ENCODE data around the gene NEAT1.

The NEAT1 gene

GRCh38 chr11:65390099-65390941, 32.3 kb upstream of the NEAT1 start:
- DNase-seq = no peak

- DNase-seq = no peak
Observed at GRCh38 chr11:65390996-65391395, 31.6 kb upstream of the NEAT1 start.

- DNase-seq = no peak
Observed at GRCh38 chr11:65392186-65392829, 30.3 kb upstream of the NEAT1 start.

GRCh38 chr11:65392899-65393298, 29.7 kb upstream of the NEAT1 start:
- DNase-seq = no peak

- no peak for DNase-seq
Observed at GRCh38 chr11:65393513-65394079, 29.0 kb upstream of the NEAT1 start.

GRCh38 chr11:65394125-65394536, 28.5 kb upstream of the NEAT1 start:
- DNase-seq = no peak

GRCh38 chr11:65395961-65396530, 26.6 kb upstream of the NEAT1 start:
- no peak for DNase-seq

GRCh38 chr11:65396769-65397745, 25.5 kb upstream of the NEAT1 start:
- no peak for DNase-seq

- no peak for DNase-seq
Observed at GRCh38 chr11:65398362-65398910, 24.2 kb upstream of the NEAT1 start.

- DNase-seq = no peak
Observed at GRCh38 chr11:65399249-65399648, 23.3 kb upstream of the NEAT1 start.

GRCh38 chr11:65399845-65400244, 22.8 kb upstream of the NEAT1 start:
- DNase-seq = no peak

GRCh38 chr11:65400307-65401072, 22.1 kb upstream of the NEAT1 start:
- no peak for DNase-seq

- no peak for DNase-seq
Observed at GRCh38 chr11:65401073-65401802, 21.4 kb upstream of the NEAT1 start.

GRCh38 chr11:65401803-65402248, 20.8 kb upstream of the NEAT1 start:
- DNase-seq = no peak

GRCh38 chr11:65402790-65403189, 19.8 kb upstream of the NEAT1 start:
- no peak for DNase-seq

- DNase-seq = no peak
Observed at GRCh38 chr11:65403607-65404121, 18.9 kb upstream of the NEAT1 start.

GRCh38 chr11:65404210-65404609, 18.4 kb upstream of the NEAT1 start:
- no peak for DNase-seq

GRCh38 chr11:65404638-65405339, 17.8 kb upstream of the NEAT1 start:
- DNase-seq = no peak

- DNase-seq = no peak
Observed at GRCh38 chr11:65410936-65411680, 11.5 kb upstream of the NEAT1 start.
